ENCODE results near the gene SEZ6L.

- no peak for TF ChIP-seq CTCF (IDR thresholded peaks at IDR 0.05)
- TF ChIP-seq POLR2A (IDR thresholded peaks at IDR 0.05) = no peak
Observed at GRCh38 chr22:26213826-26214225, 44.6 kb downstream of the SEZ6L start.

Measured in lower leg skin (tissue), 3 donors.